SKM-1 treated with dmso at 0.1 percent for 144 hours (cell line): ENCODE measurements around the gene HIKESHI.
"Not testable (repeated sequence)": the region's sequence is repeated elsewhere in the genome, so short reads cannot be mapped to it uniquely, and the experiment has no call there.

Experiments
- DNase-seq: peaks from one replicate; lab custom pipeline; 2025; ENCODE audit not compliant: unreplicated experiment; lab: John Stamatoyannopoulos, UW

The HIKESHI gene

GRCh38 chr11:86302092-86302793 lies at the start of gene HIKESHI:
Gene HIKESHI, plus strand, starts transcription at chr11:86302240. Its CDS starts 209 bp downstream, at chr11:86302449.
- peak; percentile 92 for DNase-seq

GRCh38 chr11:86255896-86256295 lies 46.1 kb upstream of the HIKESHI start:
- no peak for DNase-seq

GRCh38 chr11:86256608-86257007 lies 45.4 kb upstream of the HIKESHI start:
- no peak for DNase-seq

GRCh38 chr11:86257446-86257845 lies 44.6 kb upstream of the HIKESHI start:
- DNase-seq, result no peak

- no peak for DNase-seq
These were observed 42.3 kb upstream of the HIKESHI start for GRCh38 chr11:86259730-86260129.

GRCh38 chr11:86261328-86261727 lies 40.7 kb upstream of the HIKESHI start:
- DNase-seq, result no peak

- no peak for DNase-seq
These were observed 39.7 kb upstream of the HIKESHI start for GRCh38 chr11:86262387-86262786.

- DNase-seq, result no peak
These were observed 37.4 kb upstream of the HIKESHI start for GRCh38 chr11:86264649-86265048.

GRCh38 chr11:86265194-86265593 lies 36.8 kb upstream of the HIKESHI start:
- no peak for DNase-seq

GRCh38 chr11:86269645-86270044 lies 32.4 kb upstream of the HIKESHI start:
- DNase-seq, result no peak

- no peak for DNase-seq
These were observed 27.5 kb upstream of the HIKESHI start for GRCh38 chr11:86274503-86274902.

- no peak for DNase-seq
These were observed 27.0 kb upstream of the HIKESHI start for GRCh38 chr11:86274999-86275398.

GRCh38 chr11:86275493-86276370 lies 26.3 kb upstream of the HIKESHI start:
- DNase-seq, result no peak

- no peak for DNase-seq
These were observed 24.3 kb upstream of the HIKESHI start for GRCh38 chr11:86277741-86278140.

GRCh38 chr11:86278226-86278625 lies 23.8 kb upstream of the HIKESHI start:
- DNase-seq, result no peak

GRCh38 chr11:86279747-86280146 lies 22.3 kb upstream of the HIKESHI start:
- no peak for DNase-seq

- no peak for DNase-seq
These were observed 14.6 kb upstream of the HIKESHI start for GRCh38 chr11:86287468-86287796.

GRCh38 chr11:86288776-86289507 lies 13.1 kb upstream of the HIKESHI start:
- DNase-seq, result no peak

- DNase-seq, result not testable (repeated sequence)
These were observed 12.3 kb upstream of the HIKESHI start for GRCh38 chr11:86289508-86290280.

- peak; percentile 33 for DNase-seq
These were observed 10.4 kb upstream of the HIKESHI start for GRCh38 chr11:86291466-86292262.
